ENCODE results near the gene OR4C12.
"Not testable (repeated sequence)": the region's sequence is repeated elsewhere in the genome, so short reads cannot be mapped to it uniquely, and the experiment has no call there.

OR4C12 gene

GRCh38 chr11:49982435-49982834 lies at the start of gene OR4C12:
TSS of gene OR4C12 (minus strand) at chr11:49982535. CDS start at chr11:49982501, 34 bp downstream.
- in situ Hi-C loops (cut with HindIII; ENCODE audit: low sequenced_read_pairs), result not testable (repeated sequence)

- in situ Hi-C loops (cut with HindIII; ENCODE audit: low sequenced_read_pairs), result no loop called here
These were observed 47.9 kb upstream of the OR4C12 start for GRCh38 chr11:50030193-50030592.

GRCh38 chr11:49995565-49995964 lies 13.2 kb upstream of the OR4C12 start:
- in situ Hi-C loops (cut with HindIII; ENCODE audit: low sequenced_read_pairs), result no loop called here

GRCh38 chr11:49973439-49973838 lies 8.9 kb downstream of the OR4C12 start:
- in situ Hi-C loops (cut with HindIII; ENCODE audit: low sequenced_read_pairs), result not testable (repeated sequence)

DNA sequence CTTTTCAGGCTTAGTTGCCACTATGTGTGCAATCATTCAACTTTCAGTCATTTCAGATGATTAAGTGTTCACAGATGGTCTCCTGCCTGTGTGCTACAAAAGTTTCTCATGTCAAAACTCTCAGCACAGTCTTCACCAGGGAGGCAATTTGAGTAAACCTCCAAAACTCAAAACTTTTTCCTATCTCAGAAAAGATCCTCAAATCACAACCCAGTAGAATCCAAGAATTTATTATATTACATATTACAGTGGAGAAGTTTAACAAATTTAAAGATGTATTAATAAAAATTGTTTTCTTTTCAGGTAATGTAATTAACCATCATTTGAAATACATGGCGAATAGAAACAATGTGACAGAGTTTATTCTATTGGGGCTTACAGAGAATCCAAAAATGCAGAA lies 30.2 kb downstream of the OR4C12 start, which contains the start of gene OR4C13:
Gene OR4C13 (plus strand): TSS at position 301 of the 400 bp plus-strand sequence. CDS start 32 bp downstream, at position 333.
- in situ Hi-C loops (cut with HindIII; ENCODE audit: low sequenced_read_pairs), result no loop called here

- in situ Hi-C loops (cut with HindIII; ENCODE audit: low sequenced_read_pairs), result not testable (repeated sequence)
These were observed 33.6 kb downstream of the OR4C12 start for GRCh38 chr11:49948701-49949100.

All from DLD1 (cell line).